ENCODE results near the gene ITGA1.

The ITGA1 gene

DNA sequence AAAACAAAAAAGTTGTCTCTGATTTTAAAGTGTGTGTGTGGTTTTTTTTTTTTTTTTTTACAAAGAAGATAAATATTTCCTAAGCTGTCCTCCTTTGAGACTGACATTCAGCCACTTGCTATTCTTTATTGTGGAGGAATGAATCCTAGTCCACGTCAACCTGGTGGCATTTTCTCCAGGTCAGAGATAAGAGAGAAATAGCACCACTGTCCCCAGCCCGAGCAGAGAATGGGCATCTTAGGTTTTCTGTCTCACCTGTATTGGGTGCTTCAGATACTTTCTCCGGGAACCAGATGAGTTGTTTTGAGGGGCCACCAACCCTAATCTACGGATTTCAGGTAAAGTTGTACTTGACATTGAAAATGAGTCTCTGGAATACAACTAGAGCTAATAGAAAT, 202.8 kb downstream of the ITGA1 start:
- H3K9ac ChIP-seq (ENCODE audit: low read length in 2 of 2) = peak overlapping the region in 1 of 2 donors; percentile 63
- H3K9me3 ChIP-seq (ENCODE audit: control insufficient read depth in 2 of 2, low read length in 2 of 2) = no peaks in the 10 kb centered on the region
- no peaks in the 10 kb centered on the region for H3K27me3 ChIP-seq (ENCODE audit: control insufficient read depth in 1 of 2, insufficient read depth in 2 of 2, low read length in 2 of 2)
- H3K4me3 ChIP-seq (ENCODE audit: low read length in 2 of 2) = peak overlapping the region in 1 of 2 donors; percentile 85
- no peak overlapping the region for H3K27ac ChIP-seq (ENCODE audit: low read length)
- H3K36me3 ChIP-seq (ENCODE audit: control insufficient read depth in 2 of 2, insufficient read depth in 2 of 2, low read length in 2 of 2) = no peaks in the 10 kb centered on the region
- H3K4me1 ChIP-seq (ENCODE audit: control insufficient read depth, insufficient read depth, low read length) = peaks cover 11% of the 10 kb centered on the region

DNA sequence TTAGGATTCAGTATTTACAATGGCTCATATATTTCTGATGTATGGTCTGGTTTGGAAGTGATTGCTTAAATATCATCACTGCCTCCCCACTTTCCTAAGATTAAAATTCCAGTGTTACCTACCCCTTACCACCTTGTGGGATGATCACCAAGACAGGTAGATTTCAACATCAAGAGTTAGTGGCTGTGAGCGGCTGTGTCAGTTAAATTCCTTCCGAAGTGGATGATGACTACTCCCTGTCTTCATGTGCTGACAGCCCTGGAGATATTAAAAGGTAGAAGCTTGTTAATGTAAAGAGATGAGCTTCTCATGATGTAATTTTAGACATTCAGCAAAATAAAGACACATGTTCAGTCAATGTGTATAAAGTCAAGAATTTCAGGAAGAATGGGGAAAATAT, 205.7 kb downstream of the ITGA1 start:
- Histone ChIP-seq H3K36me3 (ENCODE audit: control insufficient read depth in 2 of 2, insufficient read depth in 2 of 2, low read length in 2 of 2) (no peaks in the 10 kb centered on the region), H3K27ac (ENCODE audit: low read length) (no peak overlapping the region), H3K27me3 (ENCODE audit: control insufficient read depth in 1 of 2, insufficient read depth in 2 of 2, low read length in 2 of 2) (no peaks in the 10 kb centered on the region), H3K4me3 (ENCODE audit: low read length in 2 of 2) (no peak overlapping the region), H3K4me1 (ENCODE audit: control insufficient read depth, insufficient read depth, low read length) (peaks cover 11% of the 10 kb centered on the region), H3K9ac (ENCODE audit: low read length in 2 of 2) (no peak overlapping the region), H3K9me3 (ENCODE audit: control insufficient read depth in 2 of 2, low read length in 2 of 2) (no peaks in the 10 kb centered on the region)

DNA sequence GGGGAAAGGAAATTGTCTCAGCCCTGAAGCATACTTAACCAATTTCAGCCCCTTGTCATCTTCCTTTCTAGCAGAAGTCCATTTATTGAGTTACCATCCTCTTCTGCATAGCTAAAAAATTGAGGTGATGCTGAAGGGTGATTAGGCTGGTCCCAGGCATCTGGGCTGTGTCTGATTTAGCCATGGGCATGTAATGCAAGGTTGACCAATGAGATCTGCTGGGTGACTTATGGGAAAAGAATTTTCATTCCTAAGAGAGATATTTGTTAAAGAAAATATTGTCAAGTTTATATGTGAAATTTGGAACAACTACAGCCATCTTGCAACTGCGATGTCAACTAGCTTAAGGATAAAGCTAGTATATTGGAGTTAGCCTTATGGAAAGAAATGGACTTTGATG, 206.6 kb downstream of the ITGA1 start:
- Histone ChIP-seq H3K36me3 (ENCODE audit: control insufficient read depth in 2 of 2, insufficient read depth in 2 of 2, low read length in 2 of 2) (no peaks in the 10 kb centered on the region), H3K4me1 (ENCODE audit: control insufficient read depth, insufficient read depth, low read length) (peaks cover 7% of the 10 kb centered on the region), H3K4me3 (ENCODE audit: low read length in 2 of 2) (no peak overlapping the region), H3K27me3 (ENCODE audit: control insufficient read depth in 1 of 2, insufficient read depth in 2 of 2, low read length in 2 of 2) (no peaks in the 10 kb centered on the region), H3K9me3 (ENCODE audit: control insufficient read depth in 2 of 2, low read length in 2 of 2) (no peaks in the 10 kb centered on the region), H3K27ac (ENCODE audit: low read length) (no peak overlapping the region), H3K9ac (ENCODE audit: low read length in 2 of 2) (no peak overlapping the region)

DNA sequence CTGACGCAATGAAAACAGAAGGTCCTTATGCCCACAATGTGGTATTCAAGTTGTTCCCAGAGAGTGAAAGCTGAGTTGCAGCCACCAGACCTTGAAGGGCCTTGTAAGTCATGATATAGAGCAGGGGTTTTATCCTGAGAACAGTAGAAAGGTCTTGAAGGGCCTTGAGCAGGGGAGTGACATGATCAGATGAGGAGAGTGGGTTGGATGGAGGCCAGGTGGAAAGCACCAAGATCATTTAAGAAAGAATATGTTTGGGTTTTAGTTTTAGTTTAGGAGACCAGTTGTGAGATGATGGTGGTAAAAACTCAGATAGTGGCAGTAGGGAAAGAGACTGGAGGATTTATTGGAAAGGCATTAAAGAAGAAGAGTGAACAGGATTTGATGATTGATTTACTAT, 207.4 kb downstream of the ITGA1 start:
- Histone ChIP-seq H3K9me3 (ENCODE audit: control insufficient read depth in 2 of 2, low read length in 2 of 2) (no peaks in the 10 kb centered on the region), H3K9ac (ENCODE audit: low read length in 2 of 2) (no peak overlapping the region), H3K36me3 (ENCODE audit: control insufficient read depth in 2 of 2, insufficient read depth in 2 of 2, low read length in 2 of 2) (no peaks in the 10 kb centered on the region), H3K4me3 (ENCODE audit: low read length in 2 of 2) (no peak overlapping the region), H3K27me3 (ENCODE audit: control insufficient read depth in 1 of 2, insufficient read depth in 2 of 2, low read length in 2 of 2) (no peaks in the 10 kb centered on the region), H3K4me1 (ENCODE audit: control insufficient read depth, insufficient read depth, low read length) (peaks cover 2% of the 10 kb centered on the region), H3K27ac (ENCODE audit: low read length) (no peak overlapping the region)

DNA sequence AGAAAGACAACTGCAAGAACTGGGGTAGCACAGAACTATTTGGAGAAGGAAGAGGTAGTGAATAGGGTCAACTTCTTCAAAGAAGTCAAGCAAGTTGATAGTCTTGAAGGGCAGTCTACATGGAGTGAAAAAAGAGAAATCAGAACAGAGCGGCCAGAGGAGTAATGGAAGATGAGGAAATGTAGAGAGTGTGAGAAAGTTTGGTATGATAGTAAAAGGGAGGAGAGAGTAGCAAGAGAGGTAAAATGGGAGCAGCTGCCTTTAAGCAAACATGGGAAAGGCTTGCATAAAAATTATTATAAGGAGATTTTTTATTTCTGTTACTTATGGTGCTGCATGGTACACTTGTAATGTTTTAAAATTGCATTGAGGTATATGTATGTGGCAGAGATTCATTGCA, 208.2 kb downstream of the ITGA1 start:
- Histone ChIP-seq H3K27ac (ENCODE audit: low read length) (no peak overlapping the region), H3K9me3 (ENCODE audit: control insufficient read depth in 2 of 2, low read length in 2 of 2) (no peaks in the 10 kb centered on the region), H3K4me3 (ENCODE audit: low read length in 2 of 2) (no peak overlapping the region), H3K9ac (ENCODE audit: low read length in 2 of 2) (no peak overlapping the region), H3K36me3 (ENCODE audit: control insufficient read depth in 2 of 2, insufficient read depth in 2 of 2, low read length in 2 of 2) (no peaks in the 10 kb centered on the region), H3K27me3 (ENCODE audit: control insufficient read depth in 1 of 2, insufficient read depth in 2 of 2, low read length in 2 of 2) (no peaks in the 10 kb centered on the region), H3K4me1 (ENCODE audit: control insufficient read depth, insufficient read depth, low read length) (no peaks in the 10 kb centered on the region)

DNA sequence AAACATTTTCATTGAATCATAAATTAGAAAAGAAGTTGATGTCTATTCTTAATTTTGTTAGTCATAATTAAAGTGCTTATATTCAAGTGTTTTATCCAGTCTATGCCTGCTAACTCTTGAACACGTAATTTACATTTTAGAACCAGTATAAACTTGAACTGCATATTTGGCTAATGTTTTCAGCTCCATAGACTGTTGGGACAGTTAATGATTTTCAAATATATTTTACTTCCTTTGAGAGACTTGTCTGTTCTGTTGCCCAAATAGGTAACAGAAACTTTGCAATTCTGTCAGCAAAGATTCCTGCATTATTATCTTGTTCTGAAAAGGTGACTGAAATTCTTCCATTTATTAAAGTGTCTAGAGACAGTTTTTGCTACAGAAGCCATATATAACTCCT, 209.3 kb downstream of the ITGA1 start:
- Histone ChIP-seq H3K9ac (ENCODE audit: low read length in 2 of 2) (no peak overlapping the region), H3K4me1 (ENCODE audit: control insufficient read depth, insufficient read depth, low read length) (no peaks in the 10 kb centered on the region), H3K27ac (ENCODE audit: low read length) (no peak overlapping the region)

DNA sequence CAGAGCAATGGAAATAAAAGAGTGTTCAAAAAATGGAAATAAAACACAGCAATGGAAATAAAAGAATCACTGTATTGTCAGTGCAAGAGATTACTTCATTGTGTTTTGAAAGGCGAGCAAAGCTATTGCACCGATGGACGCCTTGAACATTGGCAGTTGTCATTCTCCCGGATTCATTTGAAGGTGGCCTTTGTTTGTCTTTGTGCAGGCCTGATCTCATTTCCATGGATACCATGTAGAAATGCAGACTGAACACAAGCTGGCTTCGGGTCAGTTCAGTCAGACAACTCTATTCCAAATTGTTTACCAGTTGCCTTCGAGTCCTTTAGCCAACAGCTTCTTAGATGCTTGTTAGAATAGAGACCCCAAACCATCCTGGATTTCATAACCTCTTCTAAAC, 209.7 kb downstream of the ITGA1 start:
- Histone ChIP-seq H3K9me3 (ENCODE audit: control insufficient read depth in 2 of 2, low read length in 2 of 2) (no peaks in the 10 kb centered on the region), H3K4me1 (ENCODE audit: control insufficient read depth, insufficient read depth, low read length) (no peaks in the 10 kb centered on the region), H3K27ac (ENCODE audit: low read length) (no peak overlapping the region), H3K9ac (ENCODE audit: low read length in 2 of 2) (no peak overlapping the region), H3K36me3 (ENCODE audit: control insufficient read depth in 2 of 2, insufficient read depth in 2 of 2, low read length in 2 of 2) (no peaks in the 10 kb centered on the region), H3K27me3 (ENCODE audit: control insufficient read depth in 1 of 2, insufficient read depth in 2 of 2, low read length in 2 of 2) (no peaks in the 10 kb centered on the region), H3K4me3 (ENCODE audit: low read length in 2 of 2) (no peak overlapping the region)

More for the DNA sequence above, 209.3 kb downstream of the ITGA1 start:
- no peak overlapping the region for H3K4me3 ChIP-seq (ENCODE audit: low read length in 2 of 2)
- H3K9me3 ChIP-seq (ENCODE audit: control insufficient read depth in 2 of 2, low read length in 2 of 2) = no peaks in the 10 kb centered on the region
- H3K36me3 ChIP-seq (ENCODE audit: control insufficient read depth in 2 of 2, insufficient read depth in 2 of 2, low read length in 2 of 2) = no peaks in the 10 kb centered on the region
- no peaks in the 10 kb centered on the region for H3K27me3 ChIP-seq (ENCODE audit: control insufficient read depth in 1 of 2, insufficient read depth in 2 of 2, low read length in 2 of 2)

DNA sequence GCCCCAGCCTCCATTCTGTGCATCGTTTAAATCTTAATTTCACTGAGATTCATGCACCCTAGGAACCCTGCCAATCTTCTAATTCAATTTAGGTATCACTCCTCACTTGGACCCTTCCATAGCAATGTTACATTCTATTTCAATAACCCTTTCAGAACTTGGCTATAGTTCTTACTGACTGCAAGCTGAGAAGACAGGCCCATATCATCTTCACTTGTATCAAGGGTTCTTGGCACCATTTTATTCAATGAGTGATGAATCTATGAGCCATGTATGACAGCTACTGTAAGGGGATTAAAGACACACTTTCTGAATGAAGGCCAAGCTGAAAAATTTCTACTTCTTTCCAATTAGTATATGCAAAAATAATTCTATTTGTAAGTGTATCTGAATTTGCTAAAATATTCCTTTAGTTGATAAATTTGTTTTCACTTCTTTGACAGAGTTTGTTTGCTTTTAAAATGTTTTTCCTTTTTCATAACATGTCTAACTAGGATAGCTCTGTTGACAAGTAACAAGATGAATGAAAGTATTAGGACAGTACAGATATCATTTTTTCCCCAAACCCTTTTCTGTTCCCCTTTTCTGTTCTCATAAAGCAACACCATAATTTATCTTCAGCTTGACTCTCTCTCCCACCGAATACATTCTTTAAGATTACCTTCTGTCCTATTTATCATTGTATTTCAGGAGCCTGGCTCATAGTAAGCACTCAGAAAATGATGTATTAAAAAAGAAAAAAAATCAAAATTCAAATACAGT, 211.0 kb downstream of the ITGA1 start:
- no peaks in the 10 kb centered on the region for H3K27me3 ChIP-seq (ENCODE audit: control insufficient read depth in 1 of 2, insufficient read depth in 2 of 2, low read length in 2 of 2)
- no peak overlapping the region for H3K4me3 ChIP-seq (ENCODE audit: low read length in 2 of 2)
- no peak overlapping the region for H3K27ac ChIP-seq (ENCODE audit: low read length)
- no peaks in the 10 kb centered on the region for H3K9me3 ChIP-seq (ENCODE audit: control insufficient read depth in 2 of 2, low read length in 2 of 2)
- no peaks in the 10 kb centered on the region for H3K36me3 ChIP-seq (ENCODE audit: control insufficient read depth in 2 of 2, insufficient read depth in 2 of 2, low read length in 2 of 2)
- no peaks in the 10 kb centered on the region for H3K4me1 ChIP-seq (ENCODE audit: control insufficient read depth, insufficient read depth, low read length)
- no peak overlapping the region for H3K9ac ChIP-seq (ENCODE audit: low read length in 2 of 2)

DNA sequence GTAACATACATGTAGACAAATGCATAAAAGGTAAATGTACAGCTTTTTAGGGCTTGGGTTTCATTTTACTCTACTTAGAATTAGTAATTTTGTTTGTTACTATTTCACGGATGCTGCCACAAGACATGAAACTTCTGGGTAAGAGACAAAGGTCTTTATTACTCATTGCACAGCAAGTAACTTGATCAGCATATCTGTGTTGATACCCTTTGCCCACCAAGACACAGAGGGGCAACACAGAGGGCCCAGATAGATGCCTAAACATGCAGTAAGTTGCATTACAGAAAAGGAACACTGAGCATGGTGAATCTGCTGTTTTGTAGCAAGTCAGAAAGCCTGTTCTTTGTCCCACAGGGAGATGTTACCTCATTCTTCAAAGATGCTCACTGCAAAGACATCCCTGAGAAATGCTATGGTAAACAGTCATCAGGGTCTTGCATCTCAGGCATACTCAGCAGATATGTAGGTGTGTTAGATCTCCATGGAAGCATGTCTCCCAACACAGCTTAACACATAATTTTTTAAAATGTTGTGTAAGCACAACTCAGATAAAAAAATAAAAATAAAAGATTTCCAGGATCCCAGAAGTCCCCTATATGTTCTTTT, 211.7 kb downstream of the ITGA1 start:
- Histone ChIP-seq H3K27ac (ENCODE audit: low read length) (no peak overlapping the region), H3K4me1 (ENCODE audit: control insufficient read depth, insufficient read depth, low read length) (no peaks in the 10 kb centered on the region), H3K27me3 (ENCODE audit: control insufficient read depth in 1 of 2, insufficient read depth in 2 of 2, low read length in 2 of 2) (no peaks in the 10 kb centered on the region), H3K36me3 (ENCODE audit: control insufficient read depth in 2 of 2, insufficient read depth in 2 of 2, low read length in 2 of 2) (no peaks in the 10 kb centered on the region), H3K9ac (ENCODE audit: low read length in 2 of 2) (no peak overlapping the region), H3K9me3 (ENCODE audit: control insufficient read depth in 2 of 2, low read length in 2 of 2) (no peaks in the 10 kb centered on the region), H3K4me3 (ENCODE audit: low read length in 2 of 2) (no peak overlapping the region)

DNA sequence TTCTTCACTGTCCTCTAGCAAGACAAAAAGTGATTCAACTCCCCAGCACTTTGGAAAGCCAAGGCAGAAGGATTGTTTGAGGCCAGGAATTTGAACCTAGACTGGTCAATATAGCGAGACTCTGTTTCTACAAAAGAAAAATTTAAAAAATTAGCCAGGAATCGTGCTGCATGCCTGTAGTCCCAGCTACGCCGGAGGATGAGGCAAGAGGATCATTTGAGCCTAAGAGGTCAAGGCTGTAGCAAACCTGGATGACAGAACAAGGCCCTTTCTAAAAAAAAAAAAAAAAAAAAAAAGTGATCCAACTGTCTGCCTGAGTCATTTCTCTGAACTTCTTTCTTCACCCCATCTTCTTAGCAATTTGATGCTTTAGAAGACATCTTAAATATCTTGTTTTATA, 213.8 kb downstream of the ITGA1 start:
- Histone ChIP-seq H3K27me3 (ENCODE audit: control insufficient read depth in 1 of 2, insufficient read depth in 2 of 2, low read length in 2 of 2) (no peaks in the 10 kb centered on the region), H3K9me3 (ENCODE audit: control insufficient read depth in 2 of 2, low read length in 2 of 2) (no peaks in the 10 kb centered on the region), H3K4me1 (ENCODE audit: control insufficient read depth, insufficient read depth, low read length) (no peaks in the 10 kb centered on the region), H3K9ac (ENCODE audit: low read length in 2 of 2) (no peak overlapping the region), H3K36me3 (ENCODE audit: control insufficient read depth in 2 of 2, insufficient read depth in 2 of 2, low read length in 2 of 2) (no peaks in the 10 kb centered on the region), H3K4me3 (ENCODE audit: low read length in 2 of 2) (no peak overlapping the region), H3K27ac (ENCODE audit: low read length) (no peak overlapping the region)

DNA sequence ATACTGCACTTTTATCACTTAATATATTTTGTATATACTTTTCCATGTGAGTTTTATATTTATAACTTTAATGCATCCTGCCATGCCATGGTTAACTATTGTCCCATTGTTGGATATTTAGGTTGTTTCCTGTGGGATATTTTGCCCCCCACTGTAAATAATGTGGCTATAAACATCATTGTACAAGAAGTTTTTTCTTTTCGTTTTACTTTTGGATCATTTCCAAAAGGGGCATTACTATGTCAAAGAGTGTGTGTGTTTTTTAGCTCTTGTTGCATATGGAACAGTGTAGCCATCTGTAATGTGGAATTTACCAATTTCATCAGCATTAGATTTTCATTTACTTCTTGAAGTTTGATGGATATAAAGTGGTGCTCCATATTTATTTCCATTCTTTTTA, 214.8 kb downstream of the ITGA1 start:
- Histone ChIP-seq H3K9ac (ENCODE audit: low read length in 2 of 2) (no peak overlapping the region), H3K9me3 (ENCODE audit: control insufficient read depth in 2 of 2, low read length in 2 of 2) (no peaks in the 10 kb centered on the region), H3K4me1 (ENCODE audit: control insufficient read depth, insufficient read depth, low read length) (no peaks in the 10 kb centered on the region), H3K4me3 (ENCODE audit: low read length in 2 of 2) (no peak overlapping the region), H3K27ac (ENCODE audit: low read length) (no peak overlapping the region), H3K36me3 (ENCODE audit: control insufficient read depth in 2 of 2, insufficient read depth in 2 of 2, low read length in 2 of 2) (no peaks in the 10 kb centered on the region), H3K27me3 (ENCODE audit: control insufficient read depth in 1 of 2, insufficient read depth in 2 of 2, low read length in 2 of 2) (no peaks in the 10 kb centered on the region)

All from stomach smooth muscle (tissue), 2 donors.